DOHH2 (cell line): ENCODE results near the gene PRMT6.
A peak's percentile ranks its signal among the peaks of the same experiment; 100 is the strongest.

Experiments
- CTCF ChIP-seq: fragments of 200-600 bp; sonication (generic); IDR thresholded peaks from one replicate; pipeline ENCODE4 v1.5.1; 2014; ENCODE audit warnings: antibody characterized with exemption, mild to moderate bottlenecking, low read depth, low read length; ENCODE audit not compliant: poor library complexity, severe bottlenecking
- EZH2phosphoT487 ChIP-seq: fragments of 200-600 bp; sonication (generic); IDR thresholded peaks from 2 replicates; pipeline ENCODE4 v1.6.1; 2017; ENCODE audit warnings: borderline replicate concordance, mild to moderate bottlenecking, antibody characterized with exemption, low read length, moderate library complexity, mixed read lengths

DNA sequence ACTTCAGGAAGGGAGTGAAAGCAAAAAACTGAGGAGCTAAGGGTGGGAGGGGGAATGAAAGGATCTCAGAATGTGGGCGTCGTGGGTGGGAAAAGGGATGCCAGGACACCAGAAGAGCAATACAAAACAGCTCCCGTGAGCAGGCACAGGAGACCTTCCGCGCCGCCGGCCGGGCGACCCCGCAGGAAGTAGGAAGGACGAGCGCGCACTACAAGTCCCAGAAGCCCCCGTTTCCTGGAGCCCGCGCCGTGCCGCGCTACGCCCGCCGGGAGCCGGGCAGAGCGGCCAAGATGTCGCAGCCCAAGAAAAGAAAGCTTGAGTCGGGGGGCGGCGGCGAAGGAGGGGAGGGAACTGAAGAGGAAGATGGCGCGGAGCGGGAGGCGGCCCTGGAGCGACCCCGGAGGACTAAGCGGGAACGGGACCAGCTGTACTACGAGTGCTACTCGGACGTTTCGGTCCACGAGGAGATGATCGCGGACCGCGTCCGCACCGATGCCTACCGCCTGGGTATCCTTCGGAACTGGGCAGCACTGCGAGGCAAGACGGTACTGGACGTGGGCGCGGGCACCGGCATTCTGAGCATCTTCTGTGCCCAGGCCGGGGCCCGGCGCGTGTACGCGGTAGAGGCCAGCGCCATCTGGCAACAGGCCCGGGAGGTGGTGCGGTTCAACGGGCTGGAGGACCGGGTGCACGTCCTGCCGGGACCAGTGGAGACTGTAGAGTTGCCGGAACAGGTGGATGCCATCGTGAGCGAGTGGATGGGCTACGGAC is at the start of gene PRMT6:
- peak; percentile 41 for TF ChIP-seq CTCF
- TF ChIP-seq EZH2phosphoT487: no peak
